ENCODE data around the gene TWF1. TPM values are rescaled to one million over a fixed set of nuclear protein-coding genes. Genes with fewer than 3 reads are reported as not detected.
"Not testable (repeated sequence)": the region's sequence is repeated elsewhere in the genome, so short reads cannot be mapped to it uniquely, and the experiment has no call there.

TWF1 gene
- total and polyA plus RNA-seq, 2 donors (not counting 3 experiments of a cell fraction or from before 2014, with no cell fraction given) = 23.8 to 75.5 TPM

DNA sequence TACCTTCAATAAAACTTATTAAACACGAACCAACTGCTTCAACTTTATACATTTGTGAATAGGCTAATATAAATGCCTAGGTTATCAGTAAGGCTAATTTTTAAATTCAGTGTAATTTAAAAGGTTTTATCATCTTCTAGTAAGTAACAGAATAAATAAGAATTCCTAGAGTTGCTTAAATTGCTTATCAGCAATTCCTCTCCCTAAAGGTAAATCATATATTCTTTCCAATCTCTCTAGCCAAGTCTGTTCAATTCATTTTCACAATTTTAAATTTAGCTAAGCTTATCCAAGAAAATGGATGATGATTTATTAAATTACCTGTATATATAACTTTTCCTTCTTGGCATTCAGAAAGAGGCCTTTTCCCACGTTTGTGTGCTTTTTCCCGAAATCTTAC is 52.1 kb downstream of the TWF1 start:
- Histone ChIP-seq H3K36me3 (ENCODE audit: control insufficient read depth in 2 of 2, extremely low read depth in 1 of 2, insufficient read depth in 2 of 2, low read length in 2 of 2) (no peaks in the 10 kb centered on the region), H3K4me1 (ENCODE audit: control insufficient read depth, extremely low read depth, insufficient read depth, low read length) (peaks cover 8% of the 10 kb centered on the region), H3K27me3 (ENCODE audit: control insufficient read depth in 2 of 2, insufficient read depth in 2 of 2, low read length in 2 of 2) (no peaks in the 10 kb centered on the region), H3K4me2 (ENCODE audit: insufficient read depth, low read length) (no peak overlapping the region), H3K4me3 (replicated peaks in 1 of 3; ENCODE audit: insufficient read depth in 1 of 3, low read depth in 1 of 3, low read length in 3 of 3) (no peak overlapping the region), H3K9me1 (replicated peaks; ENCODE audit: control insufficient read depth, extremely low read depth, insufficient read depth, low read length) (no peaks in the 10 kb centered on the region), H3K27ac (ENCODE audit: insufficient read depth, low read depth, low read length) (no peak overlapping the region), H2AFZ (ENCODE audit: low read depth, low read length) (no peak overlapping the region), H4K20me1 (replicated peaks; ENCODE audit: control insufficient read depth, extremely low read depth, insufficient read depth, low read length) (no peaks in the 10 kb centered on the region), H3K9ac (replicated peaks; ENCODE audit: extremely low read depth, insufficient read depth, low read length) (no peak overlapping the region), H3K9me3 (replicated peaks; ENCODE audit: control insufficient read depth, insufficient read depth, low read length) (no peaks in the 10 kb centered on the region), H3K79me2 (ENCODE audit: control insufficient read depth, insufficient read depth, low read length) (peaks cover 5% of the 10 kb centered on the region)
- no peak for FAIRE-seq
- CTCF ChIA-PET = interaction anchor here (1.3 kb wide), 1 partner anchor 129 kb away, joined by 4 read pairs; no protein-coding TSS in a partner anchor
- no TSS peak for BruUV-seq (replicated peaks)
- DNase-seq (ENCODE audit: low read depth, low spot score) = no peak
- dilution Hi-C loops (cut with MboI; ENCODE audit: extremely low pct_ligation_motif_present, low sequenced_read_pairs) = no loop called here
- POLR2A ChIA-PET = no interaction called here
- intact Hi-C loops (cut with micrococcal nuclease) = no loop called here
- TF ChIP-seq GATA2 (IDR thresholded peaks at IDR 0.05; ENCODE audit: insufficient read depth, insufficient read length, low read depth, low read length) = no peak
- TF ChIP-seq MAX (IDR thresholded peaks at IDR 0.05; ENCODE audit: insufficient read depth, insufficient read length) = no peak
- no peak for TF ChIP-seq POLR2A (IDR thresholded peaks at IDR 0.05; ENCODE audit: low read depth, low read length)
- TF ChIP-seq, protein P1, sequence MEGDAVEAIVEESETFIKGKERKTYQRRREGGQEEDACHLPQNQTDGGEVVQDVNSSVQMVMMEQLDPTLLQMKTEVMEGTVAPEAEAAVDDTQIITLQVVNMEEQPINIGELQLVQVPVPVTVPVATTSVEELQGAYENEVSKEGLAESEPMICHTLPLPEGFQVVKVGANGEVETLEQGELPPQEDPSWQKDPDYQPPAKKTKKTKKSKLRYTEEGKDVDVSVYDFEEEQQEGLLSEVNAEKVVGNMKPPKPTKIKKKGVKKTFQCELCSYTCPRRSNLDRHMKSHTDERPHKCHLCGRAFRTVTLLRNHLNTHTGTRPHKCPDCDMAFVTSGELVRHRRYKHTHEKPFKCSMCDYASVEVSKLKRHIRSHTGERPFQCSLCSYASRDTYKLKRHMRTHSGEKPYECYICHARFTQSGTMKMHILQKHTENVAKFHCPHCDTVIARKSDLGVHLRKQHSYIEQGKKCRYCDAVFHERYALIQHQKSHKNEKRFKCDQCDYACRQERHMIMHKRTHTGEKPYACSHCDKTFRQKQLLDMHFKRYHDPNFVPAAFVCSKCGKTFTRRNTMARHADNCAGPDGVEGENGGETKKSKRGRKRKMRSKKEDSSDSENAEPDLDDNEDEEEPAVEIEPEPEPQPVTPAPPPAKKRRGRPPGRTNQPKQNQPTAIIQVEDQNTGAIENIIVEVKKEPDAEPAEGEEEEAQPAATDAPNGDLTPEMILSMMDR (IDR thresholded peaks at IDR 0.05; ENCODE audit: extremely low read depth in 1 of 2, insufficient read depth in 1 of 2, low read depth in 1 of 2, low read length in 2 of 2) = no peak
- TF ChIP-seq MYC (IDR thresholded peaks at IDR 0.05; ENCODE audit: low read depth, low read length) = no peak
- TF ChIP-seq FOS (IDR thresholded peaks at IDR 0.05; ENCODE audit: borderline replicate concordance, insufficient read depth, low read length) = no peak
- TF ChIP-seq JUN (IDR thresholded peaks at IDR 0.05; ENCODE audit: borderline replicate concordance, insufficient read depth, insufficient read length, low read depth) = no peak
- no peak for TF ChIP-seq EZH2 (IDR thresholded peaks at IDR 0.05; ENCODE audit: borderline replicate concordance, low read depth, low read length, severe bottlenecking)
- TF ChIP-seq POLR2AphosphoS5 (IDR thresholded peaks at IDR 0.05; ENCODE audit: insufficient read depth, low read depth, low read length) = no peak

- H2AFZ ChIP-seq (ENCODE audit: low read depth, low read length); H3K27me3 ChIP-seq (ENCODE audit: control insufficient read depth in 2 of 2, insufficient read depth in 2 of 2, low read length in 2 of 2); H4K20me1 ChIP-seq (replicated peaks; ENCODE audit: control insufficient read depth, extremely low read depth, insufficient read depth, low read length); FAIRE-seq; BruUV-seq (replicated peaks); H3K9me1 ChIP-seq (replicated peaks; ENCODE audit: control insufficient read depth, extremely low read depth, insufficient read depth, low read length); H3K36me3 ChIP-seq (ENCODE audit: control insufficient read depth in 2 of 2, extremely low read depth in 1 of 2, insufficient read depth in 2 of 2, low read length in 2 of 2); H3K4me1 ChIP-seq (ENCODE audit: control insufficient read depth, extremely low read depth, insufficient read depth, low read length); CTCF ChIA-PET; H3K27ac ChIP-seq (ENCODE audit: insufficient read depth, low read depth, low read length); H3K9ac ChIP-seq (replicated peaks; ENCODE audit: extremely low read depth, insufficient read depth, low read length); dilution Hi-C loops (cut with MboI; ENCODE audit: extremely low pct_ligation_motif_present, low sequenced_read_pairs); POLR2A ChIA-PET; H3K9me3 ChIP-seq (replicated peaks; ENCODE audit: control insufficient read depth, insufficient read depth, low read length); H3K79me2 ChIP-seq (ENCODE audit: control insufficient read depth, insufficient read depth, low read length); H3K4me2 ChIP-seq (ENCODE audit: insufficient read depth, low read length); H3K4me3 ChIP-seq (replicated peaks in 1 of 3; ENCODE audit: insufficient read depth in 1 of 3, low read depth in 1 of 3, low read length in 3 of 3); DNase-seq (ENCODE audit: low read depth, low spot score); intact Hi-C loops (cut with micrococcal nuclease): not testable (repeated sequence)
Observed at GRCh38 chr12:43751360-43751759, 54.8 kb downstream of the TWF1 start.

Data from endothelial cell of umbilical vein (primary cell).